ENCODE results near the gene OPCML.

GRCh38 chr11:133219543-133219942 lies 312.8 kb downstream of the OPCML start:
- TF ChIP-seq POLR2AphosphoS5 (IDR thresholded peaks at IDR 0.05), result no peak
- no peak for TF ChIP-seq CTCF (IDR thresholded peaks at IDR 0.05)
- no peak for TF ChIP-seq EP300 (IDR thresholded peaks at IDR 0.05)

All from esophagus muscularis mucosa (tissue), 4 donors.